ENCODE measurements around the gene ASAP2.
"Not testable (repeated sequence)": the region's sequence is repeated elsewhere in the genome, so short reads cannot be mapped to it uniquely, and the experiment has no call there.

ASAP2 gene

DNA sequence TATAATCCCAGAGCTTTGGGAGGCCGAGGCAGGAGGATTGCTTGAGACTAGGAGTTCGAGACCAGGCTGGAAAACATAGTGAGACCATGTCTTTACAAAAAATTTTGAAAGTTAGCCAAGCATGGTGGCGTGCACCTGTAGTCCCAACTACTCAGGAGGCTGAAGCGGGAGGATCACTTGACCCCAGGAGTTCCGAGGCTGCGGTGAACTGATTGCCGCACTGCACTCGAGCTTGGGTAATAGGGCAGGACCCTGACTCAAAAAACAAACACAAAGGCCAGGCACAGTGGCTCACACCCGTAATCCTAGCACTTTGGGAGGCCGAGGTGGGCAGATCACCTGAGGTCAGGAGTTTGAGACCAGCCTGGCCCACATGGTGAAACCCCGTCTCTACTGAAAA is 191.6 kb downstream of the ASAP2 start:
- DNase-seq (ENCODE audit: low read depth in 2 of 2, low spot score in 1 of 2), result not testable (repeated sequence)

DNA sequence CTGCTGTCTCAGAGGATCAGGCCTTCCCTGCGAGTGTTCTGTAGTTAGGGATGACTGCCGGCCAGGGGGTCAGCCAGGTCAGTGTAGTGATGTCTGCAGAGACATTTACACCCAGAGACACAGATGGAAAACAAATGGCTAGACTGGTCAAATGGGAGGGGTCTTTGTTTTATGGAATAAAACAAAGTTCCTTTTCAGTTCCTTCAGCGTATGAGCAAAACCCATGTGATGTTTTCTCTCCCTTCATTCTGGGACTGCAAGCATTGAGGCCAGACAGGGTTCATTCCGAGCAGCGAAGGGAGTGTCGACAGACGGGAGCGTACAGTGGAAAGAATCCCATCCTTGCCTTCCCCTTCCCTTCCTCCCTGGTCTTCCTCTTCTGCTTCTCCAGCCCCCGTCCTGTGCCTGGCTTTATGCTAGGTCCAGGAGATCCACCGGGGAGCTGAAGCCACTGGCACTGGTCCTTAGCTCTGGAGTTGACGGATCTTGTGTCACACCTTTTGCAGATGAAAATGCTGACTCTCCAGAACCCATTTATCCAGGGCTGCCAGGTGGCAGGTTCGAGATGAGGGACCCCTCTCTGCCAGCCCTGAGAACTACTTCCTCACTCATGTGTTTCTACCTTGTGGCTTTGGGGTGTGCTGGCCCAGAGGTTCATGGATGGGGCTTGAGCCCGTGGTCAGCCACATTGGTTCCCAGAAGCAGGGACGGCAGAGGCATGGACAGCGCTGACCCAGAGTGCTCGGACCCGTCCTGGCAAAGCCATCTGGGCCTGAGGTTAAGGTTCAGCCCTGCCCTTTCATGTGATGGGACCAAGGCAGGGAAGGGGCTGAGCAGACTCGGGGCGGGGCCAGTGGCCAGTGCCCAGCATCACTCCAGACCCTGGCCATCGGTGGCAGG is 192.5 kb downstream of the ASAP2 start:
- no peak for DNase-seq (ENCODE audit: low read depth in 2 of 2, low spot score in 1 of 2)

DNA sequence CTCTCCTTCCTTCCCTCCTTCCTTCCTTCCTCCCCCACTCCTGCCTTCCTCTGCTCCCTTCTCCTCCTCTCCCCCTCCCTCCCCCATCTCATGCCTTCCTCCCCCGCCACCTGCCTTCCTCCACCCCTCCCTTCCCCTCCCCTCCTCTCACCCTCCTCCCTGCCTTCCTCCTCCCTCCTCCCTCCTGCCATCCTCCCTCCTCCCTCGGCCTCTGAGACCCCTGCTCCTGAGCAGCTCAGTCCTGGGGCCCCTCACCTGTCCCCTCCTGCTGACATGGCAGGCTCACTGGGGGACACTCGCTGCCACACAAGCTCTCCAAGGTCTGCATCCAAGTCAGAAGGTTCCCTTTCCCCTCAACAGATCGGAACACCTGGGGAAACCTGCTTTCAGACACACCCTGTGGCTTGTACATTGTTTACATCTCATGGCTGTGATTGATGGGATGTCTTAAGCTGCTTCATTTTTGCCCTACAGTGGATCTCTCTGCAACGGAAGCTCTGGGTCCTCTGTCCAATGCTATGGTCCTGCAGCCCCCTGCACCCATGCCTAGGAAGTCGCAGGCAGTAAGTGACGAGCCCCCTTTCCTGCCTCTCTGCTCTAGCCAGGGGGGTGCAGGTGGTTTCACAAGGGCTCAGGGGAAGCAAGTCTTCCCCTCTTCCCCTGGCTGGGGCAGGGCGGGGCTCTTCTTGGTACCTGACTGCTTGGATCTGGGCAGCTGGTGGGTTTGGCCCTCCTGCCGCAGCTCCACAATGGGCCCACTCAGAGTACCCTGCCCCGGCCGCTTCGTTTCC is 193.9 kb downstream of the ASAP2 start:
- no peak for DNase-seq (ENCODE audit: low read depth in 2 of 2, low spot score in 1 of 2)

DNA sequence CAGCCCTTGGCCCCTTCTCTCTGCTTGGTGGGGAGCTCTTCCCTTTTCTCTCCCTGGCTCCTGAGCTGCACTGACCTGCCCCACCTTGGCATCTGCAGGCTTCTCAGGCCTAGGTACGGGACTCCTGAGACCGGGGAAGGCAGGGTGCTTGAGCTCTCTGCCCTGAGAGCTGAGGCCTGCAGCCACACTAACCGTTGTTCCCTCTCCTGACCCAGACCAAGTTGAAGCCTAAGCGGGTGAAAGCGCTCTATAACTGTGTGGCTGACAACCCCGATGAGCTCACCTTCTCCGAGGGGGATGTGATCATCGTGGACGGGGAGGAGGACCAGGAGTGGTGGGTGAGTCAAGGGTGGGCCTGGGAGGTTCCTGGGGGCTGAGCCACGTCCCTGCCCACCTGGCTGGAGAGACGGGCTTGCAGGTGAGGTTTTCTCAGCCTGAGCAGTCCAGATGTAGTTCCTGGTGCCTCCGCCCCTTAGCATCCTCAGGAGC is 194.5 kb downstream of the ASAP2 start:
- DNase-seq (ENCODE audit: low read depth in 2 of 2, low spot score in 1 of 2), result no peak

DNA sequence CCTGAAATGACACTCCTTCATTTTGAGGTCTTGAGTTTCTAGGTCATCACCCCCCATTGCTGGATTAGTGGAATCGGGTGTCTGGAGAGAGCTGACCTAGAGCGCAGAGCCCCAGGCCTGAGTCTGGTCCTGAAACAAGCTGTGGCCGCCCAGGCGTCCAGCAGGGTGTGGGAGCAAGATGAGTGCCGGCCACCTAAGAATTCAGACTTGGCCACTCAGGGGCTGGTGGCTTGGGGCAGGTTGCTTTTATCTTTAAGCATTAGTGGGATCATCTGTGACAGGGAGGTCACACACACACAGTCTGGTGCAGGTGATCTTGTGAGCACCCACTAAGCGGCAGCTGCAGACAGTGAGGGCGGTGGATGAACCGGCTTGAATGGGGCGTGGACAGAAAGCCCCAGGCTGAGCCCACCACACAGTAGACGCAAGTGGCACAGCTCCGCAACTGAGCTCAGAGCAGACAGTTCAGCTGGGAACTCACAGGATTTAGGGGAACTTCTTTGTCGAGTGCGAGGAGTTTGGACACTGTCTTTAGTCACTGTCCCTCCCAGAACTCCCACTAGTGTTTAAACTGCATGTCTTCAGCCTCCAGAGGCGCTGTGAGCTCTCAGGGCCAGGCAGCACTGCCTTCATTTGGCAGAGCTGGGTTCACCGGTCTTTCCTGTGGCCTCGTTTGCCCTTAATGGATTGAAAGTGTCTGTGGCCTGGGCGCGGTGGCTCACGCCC is 195.2 kb downstream of the ASAP2 start:
- no peak for DNase-seq (ENCODE audit: low read depth in 2 of 2, low spot score in 1 of 2)

DNA sequence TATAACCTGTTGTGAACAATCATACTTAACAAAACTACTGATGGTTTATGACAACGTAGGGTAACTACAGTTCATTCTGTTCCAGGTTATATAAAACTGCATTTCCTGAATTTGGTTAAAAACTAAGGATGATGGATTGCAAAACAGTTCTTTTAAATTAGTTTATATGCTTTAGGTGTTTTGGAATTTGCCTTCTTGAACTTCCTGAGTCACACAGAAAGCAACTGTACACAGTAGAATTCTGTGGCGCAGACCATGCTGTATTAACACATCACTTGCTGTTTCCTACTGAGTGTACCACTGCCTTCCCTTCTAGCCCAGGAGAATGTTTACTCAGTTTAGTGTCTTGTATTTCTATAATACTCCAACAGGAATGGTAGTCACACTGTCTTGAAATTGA is 197.3 kb downstream of the ASAP2 start:
- DNase-seq (ENCODE audit: low read depth in 2 of 2, low spot score in 1 of 2), result no peak

DNA sequence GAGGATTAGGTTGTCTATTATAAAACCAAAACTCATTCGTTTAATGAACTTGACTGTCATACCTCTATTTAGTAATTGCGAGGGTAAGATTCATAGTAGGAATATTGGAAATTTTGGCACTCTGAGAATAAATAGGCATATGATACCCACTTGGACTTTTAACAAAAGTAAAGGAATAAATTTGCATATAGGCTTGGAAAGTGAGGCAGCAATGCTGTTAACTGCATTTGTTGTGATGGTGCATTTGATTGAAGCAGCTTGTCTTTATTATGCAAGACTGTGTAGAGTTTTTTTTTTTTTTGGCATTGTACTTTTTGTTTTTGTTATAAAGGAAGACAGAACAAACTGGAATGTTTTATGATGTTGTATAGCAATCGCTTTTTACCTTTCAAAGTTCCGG is 197.8 kb downstream of the ASAP2 start:
- no peak for DNase-seq (ENCODE audit: low read depth in 2 of 2, low spot score in 1 of 2)

DNA sequence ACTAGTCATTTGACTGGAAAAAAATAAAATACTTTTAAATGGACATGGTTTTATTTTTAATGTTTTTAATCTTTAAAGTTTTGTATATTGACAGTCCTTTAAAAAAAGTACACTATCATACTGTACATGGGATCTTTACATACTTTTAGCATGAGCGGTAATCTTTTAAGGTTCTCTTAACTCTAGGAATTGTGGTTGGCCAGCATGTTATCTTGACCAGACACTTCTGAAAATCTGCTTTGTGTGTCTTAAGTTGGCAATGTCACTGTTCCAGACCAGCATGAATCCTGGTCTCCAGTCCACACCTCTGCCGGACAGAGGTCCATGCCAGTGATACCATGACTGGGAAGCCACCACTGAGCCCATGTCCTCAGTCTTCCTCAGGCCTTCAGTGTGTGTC is 199.0 kb downstream of the ASAP2 start:
- DNase-seq (ENCODE audit: low read depth in 2 of 2, low spot score in 1 of 2), result no peak

DNA sequence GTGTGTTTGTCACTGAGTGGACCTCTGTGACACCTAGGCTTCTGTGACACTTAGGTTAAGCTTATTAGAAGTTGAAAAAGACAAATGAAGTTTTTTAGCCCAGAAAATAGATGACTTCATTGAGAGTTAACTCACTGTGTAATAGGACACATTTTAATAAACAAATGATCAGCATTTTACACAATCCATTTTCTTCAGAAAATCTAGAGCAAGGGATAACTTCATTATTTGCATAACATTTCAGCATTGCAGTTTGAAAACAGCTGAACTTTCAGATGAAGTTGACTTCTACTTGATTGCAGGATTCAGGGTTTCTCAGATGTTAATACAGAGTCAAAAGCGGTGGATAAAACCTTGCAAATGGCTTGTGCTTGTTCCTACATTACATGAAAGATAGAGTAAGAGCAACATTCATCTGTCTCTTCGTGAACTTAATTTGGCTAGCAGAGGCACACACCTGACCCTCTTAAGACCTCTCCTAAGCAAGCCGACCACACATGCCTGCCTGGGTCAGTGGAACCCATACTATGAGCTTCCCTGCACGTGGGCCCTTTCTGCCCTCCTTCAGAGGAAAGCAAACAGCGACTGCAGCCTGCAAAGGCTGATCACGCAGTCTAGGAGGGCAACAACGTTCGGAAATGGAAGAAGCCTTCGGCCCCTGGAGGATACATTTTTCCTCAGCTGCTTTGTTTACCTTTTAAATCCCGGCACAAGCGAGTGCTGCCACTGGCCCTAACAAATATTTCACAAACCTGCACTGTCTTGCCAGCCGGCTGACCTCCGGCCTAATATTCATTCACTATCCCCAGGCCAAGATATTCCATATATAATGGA is 200.1 kb downstream of the ASAP2 start:
- DNase-seq (ENCODE audit: low read depth in 2 of 2, low spot score in 1 of 2), result no peak

DNA sequence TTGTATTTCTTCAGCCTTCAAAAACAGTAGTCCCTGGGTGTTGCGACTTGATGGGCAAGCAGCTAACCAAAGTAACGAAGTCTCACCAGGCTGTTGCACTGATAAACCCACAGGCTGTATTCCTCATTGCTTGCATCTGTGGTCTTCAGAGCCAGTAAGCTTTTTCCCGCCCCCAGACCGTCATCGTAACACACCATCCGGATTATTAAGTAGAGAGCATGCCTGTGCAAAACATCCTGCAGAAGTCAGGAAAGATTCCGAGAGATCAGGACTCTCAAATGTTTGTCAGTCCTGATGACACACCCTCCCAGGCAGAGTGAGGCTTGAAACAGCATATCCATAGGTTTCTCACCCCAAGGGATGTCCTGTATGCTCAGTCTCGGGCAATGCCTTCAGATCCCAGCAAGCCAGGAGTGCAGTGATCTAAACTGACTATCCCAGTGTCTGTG is 200.8 kb downstream of the ASAP2 start:
- no peak for DNase-seq (ENCODE audit: low read depth in 2 of 2, low spot score in 1 of 2)

DNA sequence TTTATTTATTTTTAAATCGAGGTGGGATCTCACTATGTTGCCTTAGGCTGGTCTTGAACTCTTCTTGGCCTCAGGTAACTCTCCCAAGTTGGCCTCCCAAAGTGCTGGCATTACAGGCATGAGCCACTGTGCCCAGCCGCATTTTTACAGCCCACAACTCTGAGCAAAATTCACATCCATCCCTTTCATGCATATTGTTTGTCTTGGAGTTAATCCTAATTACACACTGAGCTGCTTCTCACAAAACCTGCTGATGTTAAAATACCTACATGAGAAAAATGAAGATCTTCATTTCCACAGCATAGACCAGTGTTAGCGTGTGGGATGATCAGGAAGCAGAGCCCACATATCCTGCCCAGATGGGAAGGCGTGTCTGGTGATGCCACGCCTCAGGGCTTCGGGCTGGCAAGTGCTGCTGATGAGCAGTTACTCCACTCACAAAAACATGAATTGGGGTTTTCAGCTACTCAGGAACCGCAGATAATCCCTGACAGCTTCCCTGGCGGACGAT is 202.1 kb downstream of the ASAP2 start:
- DNase-seq (ENCODE audit: low read depth in 2 of 2, low spot score in 1 of 2), result no peak

DNA sequence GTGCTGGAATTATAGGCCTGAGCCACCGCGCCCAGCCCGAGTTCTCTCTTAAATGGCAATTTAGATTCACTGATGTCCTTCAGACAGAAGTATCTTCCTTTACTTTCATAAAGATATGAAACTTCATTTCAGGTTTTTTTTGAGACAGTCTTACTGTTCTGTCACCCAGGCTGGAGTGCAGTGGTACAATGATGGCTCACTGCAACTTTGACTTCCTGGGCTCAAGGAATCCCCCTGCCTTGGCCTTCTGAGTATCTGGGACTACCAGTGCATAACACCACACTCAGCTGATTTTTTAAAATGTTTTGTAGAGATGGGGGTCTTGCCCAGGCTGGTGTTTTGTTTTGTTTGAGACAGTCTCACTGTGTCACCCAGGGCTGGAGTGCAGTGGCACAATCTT is 203.5 kb downstream of the ASAP2 start:
- no peak for DNase-seq (ENCODE audit: low read depth in 2 of 2, low spot score in 1 of 2)

DNA sequence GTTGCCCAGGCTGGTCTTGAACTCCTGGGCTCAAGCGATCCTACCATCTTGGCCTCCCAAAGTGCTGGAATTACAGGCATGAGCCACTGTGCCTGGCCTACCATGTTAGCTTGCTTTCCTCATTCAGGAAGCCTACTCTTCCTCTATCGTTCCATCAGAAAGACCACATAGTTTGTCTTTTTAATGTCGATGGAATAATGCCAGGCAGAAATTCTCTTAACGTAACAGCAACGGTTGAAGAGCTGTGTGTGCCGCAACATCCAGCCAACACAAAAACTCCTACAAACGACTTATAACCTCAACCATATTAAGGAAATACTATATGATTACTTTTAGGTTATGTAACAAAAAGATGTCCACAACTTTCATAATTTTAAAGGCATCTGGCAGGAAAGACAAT is 206.2 kb downstream of the ASAP2 start:
- DNase-seq (ENCODE audit: low read depth in 2 of 2, low spot score in 1 of 2), result no peak

DNA sequence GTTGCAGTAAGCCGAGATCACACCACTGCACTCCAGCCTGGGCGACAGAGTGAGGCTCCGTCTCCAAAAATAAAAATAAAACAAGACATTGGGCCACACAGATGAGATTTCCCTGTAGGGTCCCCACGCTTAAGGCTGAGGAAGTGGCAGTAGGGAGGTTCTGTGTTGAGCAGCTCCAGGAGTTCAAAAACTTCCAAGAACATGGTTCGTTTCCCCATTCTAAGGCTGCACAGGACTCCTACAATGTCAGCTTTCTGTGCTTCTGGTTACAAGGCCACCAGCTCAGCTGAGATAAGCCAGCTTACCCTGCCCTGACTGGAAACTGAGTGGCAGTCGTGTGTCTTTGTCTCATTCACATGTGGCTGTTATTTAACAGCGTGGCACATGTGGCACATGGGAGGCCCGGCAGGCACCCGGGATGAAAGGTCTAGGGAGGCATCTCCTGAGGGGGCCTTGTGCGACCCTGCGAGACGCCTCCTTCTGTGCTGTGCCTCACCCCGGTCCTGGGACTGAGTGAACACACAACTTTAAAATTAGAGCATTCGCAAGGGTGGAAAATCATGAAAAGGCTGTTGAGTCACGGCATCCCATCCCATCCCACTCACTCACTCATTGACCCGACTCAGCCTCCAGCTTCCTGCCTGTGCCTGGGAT is 209.0 kb downstream of the ASAP2 start:
- DNase-seq (ENCODE audit: low read depth in 2 of 2, low spot score in 1 of 2), result no peak

DNA sequence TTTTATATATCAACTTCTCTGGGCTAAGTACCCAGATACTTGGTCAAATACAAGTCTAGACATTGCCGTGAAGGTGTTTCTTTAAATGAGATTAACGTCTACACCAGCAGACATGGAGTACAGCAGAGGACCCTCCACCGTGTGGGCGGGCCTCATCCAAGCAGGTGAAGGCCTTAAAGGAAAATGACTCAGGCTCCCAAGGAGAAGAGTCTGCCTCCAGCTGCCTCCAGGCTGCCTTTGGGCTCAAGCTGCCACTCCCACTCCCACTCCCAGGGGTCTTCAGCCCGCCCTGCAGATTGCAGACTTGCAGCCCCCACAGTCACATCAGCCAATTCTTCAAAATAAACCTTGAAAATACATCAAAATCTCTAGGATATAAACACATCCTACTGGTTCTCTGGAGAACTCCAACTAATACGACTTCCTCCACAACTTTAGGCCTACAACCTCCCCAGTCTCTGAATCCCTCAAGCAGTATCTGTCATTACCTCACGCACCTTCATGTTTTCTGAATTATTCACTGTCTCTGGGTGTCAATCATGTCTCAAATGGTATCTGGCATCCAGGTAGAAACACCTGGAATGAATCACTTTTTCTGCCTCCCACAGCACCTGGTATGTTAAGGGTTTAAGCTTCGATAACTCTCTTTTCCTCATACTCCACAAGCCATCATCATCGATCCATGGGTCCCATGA is 209.8 kb downstream of the ASAP2 start:
- no peak for DNase-seq (ENCODE audit: low read depth in 2 of 2, low spot score in 1 of 2)

DNA sequence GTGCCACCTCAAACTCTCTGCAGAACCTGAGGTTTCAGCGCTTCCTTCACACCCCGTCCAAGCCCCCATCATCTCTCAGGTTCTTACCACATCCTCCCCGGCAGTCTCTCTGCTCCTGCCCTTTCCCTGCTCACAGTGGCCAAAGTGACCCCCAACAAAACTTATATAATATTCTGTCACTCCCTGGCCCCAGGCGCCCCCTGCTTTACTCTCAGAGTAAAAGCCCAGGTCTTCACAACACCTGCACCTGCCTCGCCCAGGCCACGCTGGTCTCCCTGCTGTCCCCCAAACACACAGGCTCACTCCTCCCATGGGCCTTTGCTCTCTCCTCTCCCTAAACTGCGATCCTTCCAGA is 210.3 kb downstream of the ASAP2 start:
- no peak for DNase-seq (ENCODE audit: low read depth in 2 of 2, low spot score in 1 of 2)

DNA sequence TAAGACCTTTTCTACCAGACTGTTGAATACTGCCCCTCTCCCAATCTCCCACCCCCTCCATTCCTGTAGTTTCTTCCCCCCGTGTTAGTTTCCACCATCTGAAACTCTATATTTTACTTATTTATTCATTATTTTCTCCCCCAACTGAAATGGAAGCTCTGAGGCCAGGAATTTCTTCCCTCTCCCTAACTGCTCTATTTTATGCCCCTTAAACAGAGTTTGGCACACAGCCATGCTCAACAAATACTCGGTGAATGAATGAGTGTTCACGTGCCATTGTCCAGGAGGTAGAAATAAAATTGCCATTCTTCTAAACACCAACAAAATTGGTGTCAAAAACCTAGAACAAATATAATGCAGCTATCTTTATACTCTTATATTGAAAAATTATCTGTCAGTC is 211.1 kb downstream of the ASAP2 start:
- no peak for DNase-seq (ENCODE audit: low read depth in 2 of 2, low spot score in 1 of 2)

DNA sequence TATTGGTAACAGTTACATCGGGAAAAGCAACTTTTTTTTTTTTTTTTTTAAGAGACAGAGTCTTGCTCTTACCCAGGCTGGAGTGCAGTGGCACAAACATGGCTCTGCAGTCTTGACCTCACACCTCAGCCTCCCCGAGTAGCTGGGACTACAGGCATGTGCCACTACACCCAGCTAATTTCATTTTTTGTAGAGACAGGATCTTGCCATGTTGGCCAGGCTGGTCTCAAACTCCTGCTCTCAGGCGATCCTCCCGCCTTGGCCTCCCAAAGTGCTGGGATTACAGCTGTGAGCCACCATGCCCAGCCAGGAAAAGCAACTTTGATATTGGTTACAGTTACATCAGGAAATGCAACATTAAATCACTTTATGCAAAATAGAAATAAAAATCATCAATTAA is 212.1 kb downstream of the ASAP2 start:
- DNase-seq (ENCODE audit: low read depth in 2 of 2, low spot score in 1 of 2), result no peak

DNA sequence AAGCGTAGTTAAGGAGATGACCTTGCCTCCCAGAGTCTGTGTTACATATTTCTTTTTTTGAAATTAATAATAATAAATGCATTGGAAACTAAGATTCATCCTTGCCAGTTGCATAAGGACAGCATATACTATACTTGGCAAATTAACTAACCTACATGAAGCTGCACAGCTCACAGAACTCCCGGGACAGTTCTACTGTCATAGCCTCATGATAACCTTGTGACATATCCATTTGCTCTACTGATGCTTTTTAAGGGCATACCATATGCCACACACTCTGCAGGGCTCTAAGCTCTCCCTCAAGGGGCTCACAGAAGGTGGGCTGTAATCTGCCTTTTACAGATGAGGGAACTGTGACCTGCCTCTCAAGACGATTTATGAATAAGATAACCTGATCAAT is 212.9 kb downstream of the ASAP2 start:
- no peak for DNase-seq (ENCODE audit: low read depth in 2 of 2, low spot score in 1 of 2)
